ENCODE data around the gene JAKMIP1. TPM values are rescaled to one million over a fixed set of nuclear protein-coding genes. Genes with fewer than 3 reads are reported as not detected.
A peak's percentile ranks its signal among the peaks of the same experiment; 100 is the strongest.

JAKMIP1 gene
- total RNA-seq, 1 donor from 2014 or later: 4.1 TPM

DNA sequence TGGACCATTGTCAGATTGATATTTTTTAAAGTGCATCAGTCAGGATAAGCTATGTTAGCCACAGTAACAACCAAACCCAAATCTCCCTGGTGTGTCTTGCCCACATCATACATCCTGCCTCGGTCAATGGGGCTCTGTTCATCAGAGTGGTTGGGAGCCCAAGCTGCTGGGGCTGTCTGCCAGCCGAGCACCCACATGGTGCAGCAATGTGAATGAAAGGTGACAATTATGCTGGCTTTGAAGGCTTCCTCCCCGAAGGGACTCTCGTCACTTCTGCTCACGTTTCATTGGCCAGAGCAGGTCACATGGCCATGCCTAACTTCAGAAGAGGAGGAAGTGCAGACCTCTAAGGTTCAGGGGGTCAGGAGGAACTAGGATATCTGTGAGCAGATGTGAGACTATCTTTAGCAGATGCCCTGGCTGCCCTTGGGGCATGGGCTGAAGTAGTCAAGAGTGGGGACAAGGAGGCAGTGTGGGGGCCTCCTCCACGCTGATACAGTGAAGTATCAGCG lies 1.3 kb upstream of the JAKMIP1 start:
- no peak for DNase-seq (ENCODE audit: low spot score)

DNA sequence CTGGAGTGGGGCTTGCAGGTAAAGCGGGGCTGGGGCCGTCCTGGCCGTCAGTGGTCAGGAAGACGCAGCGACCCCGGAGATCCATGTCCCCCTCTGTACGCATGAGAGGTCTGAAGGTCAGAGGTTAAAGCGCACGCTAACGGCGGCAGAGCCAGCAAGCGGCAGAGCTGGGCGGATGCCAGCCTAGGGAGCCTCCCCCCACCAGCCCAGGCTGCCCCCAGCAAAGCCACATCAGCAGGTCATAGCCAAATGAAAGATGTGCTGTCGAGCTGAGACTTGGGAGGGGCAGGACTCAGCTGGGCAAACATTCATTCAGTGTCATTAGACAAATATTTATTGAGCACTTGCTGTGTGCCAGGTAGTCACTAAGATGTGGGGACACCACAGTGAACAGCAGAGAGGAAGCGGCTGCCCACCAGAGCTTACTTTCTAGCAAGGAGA lies 593 bp upstream of the JAKMIP1 start:
- no peak for DNase-seq (ENCODE audit: low spot score)

DNA sequence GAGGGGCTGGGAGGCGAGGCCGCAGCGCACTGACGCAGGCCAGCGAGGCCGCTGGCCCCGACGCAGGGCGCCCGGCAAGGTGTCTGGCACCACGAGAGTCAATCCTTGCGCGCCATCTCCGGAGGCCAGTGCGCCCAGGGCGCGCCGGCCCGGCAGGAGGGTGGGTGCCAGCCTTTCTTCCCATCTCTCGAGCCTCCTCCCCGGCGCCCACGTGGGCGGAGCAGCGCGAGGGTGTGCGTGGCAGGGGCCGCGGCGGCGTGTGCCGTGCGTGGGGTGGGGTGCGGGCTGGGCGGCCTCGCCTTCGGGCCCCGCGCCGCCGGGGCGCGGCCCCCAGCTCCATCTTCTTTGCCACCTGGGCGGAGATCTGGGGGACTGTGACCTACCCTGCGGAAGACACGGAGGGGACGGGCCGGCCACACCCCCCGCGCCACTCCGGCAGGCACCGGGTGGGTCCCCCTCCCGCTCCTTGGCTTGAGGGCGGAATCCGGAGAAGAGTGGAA lies 877 bp downstream of the JAKMIP1 start:
- no peak for DNase-seq (ENCODE audit: low spot score)

DNA sequence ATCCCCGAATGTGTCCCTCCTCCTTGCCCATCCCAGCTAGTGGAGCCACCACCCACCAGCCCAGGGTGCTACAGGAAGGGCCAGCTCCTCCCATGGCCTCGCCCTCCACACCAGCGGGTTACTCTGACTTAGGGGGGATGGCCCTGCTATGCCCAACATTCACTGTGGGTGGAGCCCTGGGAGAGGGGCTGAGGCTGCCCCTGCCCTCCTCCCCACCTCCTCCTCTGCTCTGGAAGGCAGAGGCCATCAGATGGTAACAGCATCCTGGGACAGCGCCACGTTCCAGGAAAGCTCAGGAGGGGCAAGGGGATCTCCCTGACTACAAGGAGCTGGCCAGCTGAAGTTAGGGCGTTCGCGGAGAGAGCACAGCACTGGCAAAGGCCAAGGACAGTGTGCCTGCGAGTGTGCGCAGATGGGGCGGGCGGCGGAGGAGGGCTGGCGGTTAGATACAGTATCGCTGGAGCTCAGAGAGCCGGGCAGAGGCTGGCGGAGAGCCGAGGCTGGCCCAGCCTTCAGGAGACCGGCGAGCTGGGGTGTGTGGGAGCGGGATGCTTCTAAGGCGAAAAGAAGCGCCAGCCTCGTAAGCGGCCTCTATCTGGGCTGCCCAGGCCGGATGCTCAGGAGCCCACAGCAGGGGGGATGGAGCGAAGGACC lies 1.5 kb downstream of the JAKMIP1 start:
- DNase-seq (ENCODE audit: low spot score): no peak

DNA sequence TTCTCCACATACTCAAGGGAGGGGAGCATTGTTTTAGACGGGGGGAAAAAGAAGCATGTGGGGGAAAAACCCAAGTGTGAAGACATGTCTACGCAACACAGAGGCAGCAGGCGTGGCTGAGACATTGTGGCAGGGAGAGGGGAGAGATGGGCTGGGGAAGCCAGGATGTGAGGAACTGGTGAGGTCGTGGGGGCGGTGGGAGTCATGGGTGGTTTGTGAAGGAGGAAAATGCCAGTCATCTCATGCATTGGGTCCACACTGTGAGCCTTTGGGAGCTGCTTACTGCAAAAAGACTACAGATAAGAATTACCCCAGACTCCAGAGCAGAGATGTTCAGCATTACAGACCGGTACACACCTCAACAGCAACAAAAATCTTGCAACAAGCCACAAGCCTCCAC lies 2.1 kb downstream of the JAKMIP1 start:
- DNase-seq (ENCODE audit: low spot score): no peak

DNA sequence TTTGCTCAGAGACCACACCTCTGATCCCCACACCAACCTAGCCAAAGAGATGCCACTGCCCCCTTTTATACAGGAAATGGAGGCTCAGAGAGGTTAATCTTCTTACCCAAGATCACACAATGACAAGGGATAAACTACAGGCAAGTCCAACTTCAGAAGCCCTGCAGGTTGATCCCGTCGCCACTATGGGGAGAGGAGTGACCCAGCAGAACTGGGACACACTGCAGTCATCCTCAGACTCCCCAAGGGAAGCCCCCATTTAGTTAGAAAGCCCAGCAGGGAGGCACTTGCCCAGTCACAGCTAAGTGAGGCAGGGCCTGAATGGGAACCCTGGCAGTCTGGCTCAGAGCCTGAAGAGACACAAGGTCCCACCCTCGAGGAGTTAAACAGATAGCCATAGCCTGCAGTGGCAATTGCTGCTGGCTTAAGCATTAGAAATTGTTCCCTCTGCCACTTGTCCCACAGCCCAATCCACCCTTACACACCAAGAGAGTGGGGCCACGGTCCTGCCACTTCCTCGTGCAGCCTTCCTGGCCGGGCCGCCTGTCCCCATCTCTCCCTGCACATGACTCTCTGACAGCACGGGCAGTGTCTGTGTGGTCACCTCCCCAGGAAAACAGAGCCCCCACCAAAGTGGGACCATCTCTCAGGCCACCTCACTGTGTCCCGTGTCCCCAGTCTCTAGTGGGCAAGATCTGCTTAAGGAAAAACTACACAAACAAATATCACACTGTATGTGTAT lies 2.7 kb downstream of the JAKMIP1 start:
- DNase-seq (ENCODE audit: low spot score): no peak

DNA sequence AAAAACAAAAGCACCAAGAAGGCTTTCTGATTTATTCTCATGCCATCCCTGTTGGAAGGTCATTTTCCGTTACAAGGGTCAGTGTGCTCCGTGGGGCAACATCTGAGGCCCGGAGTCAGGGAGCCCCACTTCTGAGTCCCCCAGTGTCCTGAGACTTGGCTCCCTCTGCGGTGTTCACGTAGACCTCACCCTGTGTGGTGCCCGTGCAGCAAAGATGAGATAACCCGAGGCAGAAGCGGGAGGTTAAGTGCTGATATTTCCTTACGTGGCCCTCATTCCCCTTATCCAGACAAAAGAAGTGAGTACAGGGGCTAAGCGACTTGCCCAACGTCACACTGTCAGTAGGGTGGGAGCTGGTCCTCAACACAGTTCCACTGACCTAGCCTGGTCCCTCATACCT lies 3.5 kb downstream of the JAKMIP1 start:
- DNase-seq (ENCODE audit: low spot score): no peak

DNA sequence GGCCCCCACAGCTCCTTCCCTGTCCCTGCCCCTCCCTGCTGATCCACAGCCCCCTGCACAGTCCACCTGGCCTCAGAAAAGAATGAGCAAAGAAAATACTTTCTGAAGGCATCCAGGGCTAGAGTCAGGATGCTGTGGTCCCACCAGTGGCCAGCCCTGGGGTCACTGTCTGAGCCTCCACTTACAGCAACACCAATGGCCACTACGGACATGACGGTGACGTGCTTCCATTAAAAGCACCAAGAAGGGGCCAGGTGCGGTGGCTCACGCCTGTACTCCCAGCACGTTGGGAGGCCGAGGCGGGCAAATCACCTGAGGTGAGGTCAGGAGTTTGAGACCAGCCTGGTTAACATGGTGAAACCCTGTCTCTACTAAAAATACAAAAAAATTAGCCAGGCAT lies 4.0 kb downstream of the JAKMIP1 start:
- DNase-seq (ENCODE audit: low spot score): no peak

DNA sequence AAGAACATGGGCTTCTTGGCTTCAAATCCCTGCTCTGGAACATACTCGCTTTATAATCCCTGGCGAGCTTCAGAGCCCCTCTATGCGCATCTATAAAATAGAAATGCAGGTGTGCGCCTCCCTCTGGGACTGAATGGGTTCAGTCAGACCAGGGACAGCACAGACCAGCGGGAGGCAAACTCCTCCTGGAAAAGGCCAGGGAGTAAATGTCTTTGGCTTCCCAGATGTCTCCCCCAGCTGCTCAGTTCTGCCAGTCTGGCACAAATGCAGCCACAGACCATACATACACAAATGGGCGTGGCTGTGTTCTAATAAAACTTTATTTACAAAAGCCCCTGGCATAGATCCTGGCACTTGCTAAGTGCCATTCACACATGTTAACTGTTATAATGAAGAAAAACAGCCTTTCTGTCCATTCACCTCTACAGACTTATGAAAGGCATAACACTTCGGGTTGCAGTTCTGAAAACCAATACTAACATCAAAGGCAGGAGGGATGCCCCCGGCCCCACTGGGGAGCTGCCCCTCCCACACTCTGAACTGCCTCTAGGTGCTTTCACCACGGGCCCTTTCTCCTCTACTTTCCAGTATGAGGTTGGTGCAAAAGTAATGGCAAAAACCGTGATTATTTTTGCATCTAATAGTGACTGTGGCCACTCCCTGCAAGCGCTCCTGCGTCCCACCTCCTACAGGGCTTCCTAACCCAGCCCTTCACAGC lies 4.6 kb downstream of the JAKMIP1 start:
- no peak for DNase-seq (ENCODE audit: low spot score)

DNA sequence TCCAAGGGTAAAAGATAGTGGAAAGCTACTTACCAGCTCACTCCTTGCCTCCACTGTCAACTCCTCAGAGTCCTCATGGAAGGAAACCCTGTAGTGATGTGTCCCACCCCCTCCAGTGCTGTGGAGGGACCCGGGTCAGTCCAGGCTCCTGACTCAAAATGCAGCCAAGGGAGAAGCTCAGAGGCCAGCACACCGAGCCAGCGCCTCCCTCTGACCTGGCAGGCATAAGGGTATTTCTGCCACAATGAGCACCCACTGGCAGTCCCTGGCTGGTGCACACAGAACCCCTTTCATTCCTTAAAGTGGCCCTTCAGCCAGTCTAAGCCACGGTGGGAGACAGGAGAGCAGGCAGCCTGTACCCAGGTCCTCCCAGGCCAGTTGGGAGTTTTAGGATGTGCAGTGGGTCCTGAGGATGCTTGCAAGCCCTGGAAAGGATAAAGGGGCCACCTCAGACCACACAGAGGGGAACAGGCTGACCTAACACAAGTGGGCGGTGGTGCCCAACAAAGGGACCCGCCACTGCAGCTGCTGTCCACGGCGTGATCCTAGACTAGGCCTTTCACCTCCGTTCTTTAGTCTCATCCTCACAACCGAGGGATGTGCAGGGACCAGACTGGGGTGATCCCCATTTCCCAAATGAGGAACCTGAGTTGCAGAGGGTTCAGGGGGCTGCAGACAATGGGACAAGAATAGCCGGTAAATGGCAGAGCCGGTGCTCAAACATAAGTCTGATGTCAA lies 5.7 kb downstream of the JAKMIP1 start:
- no peak for DNase-seq (ENCODE audit: low spot score)

DNA sequence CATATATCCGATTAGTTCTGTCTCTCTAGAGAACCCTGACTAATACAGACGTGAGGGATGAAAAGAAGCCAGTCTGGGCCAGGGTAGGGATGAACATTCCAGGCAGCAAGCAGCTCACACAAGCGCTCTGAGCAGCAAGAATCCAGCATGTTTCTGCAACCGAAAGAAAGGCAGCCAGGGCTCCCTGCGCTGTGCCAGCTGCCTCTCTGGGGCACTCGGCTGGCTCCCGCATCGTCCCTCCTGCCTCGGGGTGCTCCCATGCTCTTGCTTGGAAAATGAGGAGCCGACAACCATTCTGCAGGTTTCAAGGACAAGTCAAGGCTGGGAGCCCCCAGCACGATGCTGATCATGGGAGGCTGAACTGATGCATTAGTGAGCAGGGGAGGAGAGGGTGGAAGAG lies 7.0 kb downstream of the JAKMIP1 start:
- DNase-seq (ENCODE audit: low spot score): no peak

DNA sequence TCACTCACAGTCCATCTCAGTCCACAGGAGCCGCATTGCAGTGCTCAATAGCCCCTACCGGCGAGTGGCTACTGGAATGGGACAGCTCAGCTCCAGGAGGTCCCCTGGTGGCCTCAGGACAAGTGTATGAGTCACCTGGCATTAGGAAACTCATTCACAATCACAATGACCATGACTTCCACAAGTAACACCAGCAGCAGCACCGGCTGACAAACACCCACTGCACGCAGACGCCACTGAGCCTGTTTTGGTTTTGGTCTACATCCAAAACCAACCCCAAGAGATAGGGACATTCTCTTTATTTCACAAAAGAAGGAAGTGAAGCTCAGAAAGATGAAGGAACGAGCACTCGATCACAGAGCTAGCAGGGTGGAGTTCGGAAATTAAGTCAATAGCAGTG lies 8.1 kb downstream of the JAKMIP1 start:
- DNase-seq (ENCODE audit: low spot score): no peak

DNA sequence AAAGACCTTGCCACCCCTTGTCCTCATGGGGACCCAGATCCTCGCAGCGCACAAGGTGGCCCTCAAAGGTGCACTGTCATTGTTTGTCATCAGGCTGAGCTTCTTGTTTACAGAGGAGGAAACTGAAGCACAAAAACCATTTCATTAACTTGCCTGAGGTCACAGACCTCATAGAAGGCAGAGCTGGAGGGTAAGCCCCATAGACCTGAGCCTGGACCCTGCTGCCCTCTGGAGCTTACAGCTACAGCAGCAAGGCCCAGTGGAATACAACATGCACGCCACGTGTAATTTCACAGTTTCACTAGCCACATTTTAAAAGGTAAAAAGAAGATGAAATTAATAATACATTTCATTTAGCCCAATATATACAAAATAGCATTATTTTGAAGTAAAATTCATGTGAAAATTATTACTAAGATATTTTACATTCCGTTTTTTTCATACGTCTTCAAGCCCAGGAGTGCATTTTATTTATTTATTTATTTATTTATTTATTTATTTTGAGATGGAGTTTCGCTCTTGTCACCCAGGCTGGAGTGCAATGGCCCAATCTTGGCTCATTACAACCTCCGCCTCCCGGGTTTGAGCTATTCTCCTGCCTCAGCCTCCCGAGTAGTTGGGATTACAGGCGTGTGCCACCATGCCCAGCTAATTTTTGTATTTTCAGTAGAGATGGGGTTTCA lies 8.8 kb downstream of the JAKMIP1 start:
- no peak for DNase-seq (ENCODE audit: low spot score)

DNA sequence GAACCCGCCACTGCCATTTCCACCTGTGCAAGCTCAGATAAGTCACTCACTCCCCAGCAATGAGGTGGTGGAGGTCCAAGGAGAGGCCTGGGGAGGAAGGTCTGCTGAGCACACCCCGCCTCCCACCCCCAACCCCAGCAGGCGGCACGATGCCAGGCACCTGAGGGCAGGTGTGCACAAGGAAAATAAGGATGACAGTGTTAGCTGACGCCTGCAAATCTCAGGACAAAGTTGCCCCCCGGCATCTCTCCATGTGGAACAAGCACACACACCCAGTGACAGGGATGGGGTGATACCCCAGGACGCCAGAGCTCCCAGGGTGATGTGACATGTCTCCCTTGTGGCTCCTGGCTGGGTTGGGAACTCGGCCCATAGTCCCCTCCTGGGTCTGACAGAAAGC lies 9.9 kb downstream of the JAKMIP1 start:
- DNase-seq (ENCODE audit: low spot score): no peak

DNA sequence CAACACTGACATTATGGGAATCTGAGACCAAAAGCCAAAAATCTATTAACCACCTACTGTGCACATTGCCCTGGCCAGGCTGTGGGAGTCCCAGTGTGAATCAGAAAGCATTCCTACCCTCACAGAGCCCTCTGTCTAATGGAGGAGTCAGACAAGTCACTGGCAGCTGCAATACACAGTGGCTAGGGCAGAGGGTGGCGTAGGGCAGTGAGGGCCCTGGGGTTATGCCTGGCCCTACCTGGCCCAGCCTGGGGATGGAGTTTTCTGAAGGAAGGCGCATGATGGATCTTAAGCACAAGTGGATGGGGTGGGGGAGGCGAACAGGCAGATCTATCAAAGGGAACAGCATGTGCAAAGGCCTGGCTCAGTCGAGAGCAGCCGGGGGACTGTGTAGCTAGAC lies 10.8 kb downstream of the JAKMIP1 start:
- no peak for DNase-seq (ENCODE audit: low spot score)

DNA sequence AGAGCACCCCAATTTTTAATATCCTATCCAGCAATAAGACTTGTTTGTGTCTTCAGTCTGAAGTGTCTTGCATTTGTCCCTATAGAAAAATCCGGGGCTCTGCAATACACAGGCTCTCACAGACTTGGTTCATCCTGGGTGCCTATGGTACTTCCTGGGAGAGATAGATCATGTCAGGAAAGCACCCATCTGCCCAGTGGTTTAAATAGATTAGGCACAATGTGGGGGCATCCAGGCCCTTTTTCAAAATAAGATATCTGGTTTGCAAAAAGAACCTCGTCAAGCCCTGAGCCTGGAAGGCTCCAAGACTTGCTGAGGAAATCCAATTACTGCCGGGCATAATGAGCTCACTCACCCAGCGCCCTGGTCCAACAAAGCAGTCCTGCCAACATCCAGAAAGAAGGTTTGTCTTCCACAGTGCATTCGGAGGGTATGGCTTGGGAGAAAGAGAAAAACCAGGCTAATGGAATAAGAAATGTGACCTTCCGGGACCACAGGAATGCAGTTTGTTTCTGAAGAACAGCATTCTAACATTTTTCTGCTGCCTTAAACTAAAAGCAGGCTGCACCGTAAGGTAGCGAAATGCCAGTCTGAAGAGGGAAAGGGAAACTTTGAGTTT lies 11.6 kb downstream of the JAKMIP1 start:
- peak; percentile 24 for DNase-seq (ENCODE audit: low spot score)

DNA sequence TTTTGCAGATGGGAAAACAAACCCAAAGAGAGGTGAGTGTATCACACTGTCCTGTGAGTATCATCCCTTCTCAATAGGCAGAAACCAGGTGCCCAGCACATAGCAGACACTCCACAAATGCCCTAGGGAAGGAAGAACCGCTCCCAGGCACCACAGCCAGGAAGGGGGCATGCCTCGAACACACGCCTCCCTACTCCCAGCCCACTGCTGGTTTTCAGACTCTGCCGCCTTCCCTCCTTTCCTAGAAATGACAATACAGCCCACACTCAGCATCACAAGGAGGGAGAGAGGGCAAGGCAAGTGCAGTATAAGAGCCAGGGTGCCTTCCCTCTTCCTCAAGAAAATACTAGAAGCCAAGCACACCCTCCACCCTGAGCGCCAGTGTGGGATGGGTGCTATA lies 16.2 kb downstream of the JAKMIP1 start:
- no peak for DNase-seq (ENCODE audit: low spot score)

DNA sequence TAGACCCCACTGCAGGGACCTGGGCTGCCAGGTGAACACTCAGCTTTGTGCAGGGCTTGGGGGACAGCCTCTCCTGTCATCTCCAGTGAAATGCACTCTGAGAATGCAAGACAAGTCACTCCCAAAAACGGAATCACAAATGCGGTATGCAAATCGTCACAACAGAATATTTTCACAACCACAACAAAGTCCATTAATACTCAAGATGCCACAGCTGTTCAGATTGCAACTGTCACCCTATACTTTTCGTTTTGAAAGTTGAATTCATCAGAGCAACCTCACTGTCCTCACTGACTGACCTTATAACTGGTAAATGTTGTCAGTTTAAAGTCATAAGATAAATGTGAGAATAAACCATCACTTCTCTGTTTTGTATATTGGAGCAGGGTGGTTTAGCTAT lies 16.6 kb downstream of the JAKMIP1 start:
- DNase-seq (ENCODE audit: low spot score): no peak

DNA sequence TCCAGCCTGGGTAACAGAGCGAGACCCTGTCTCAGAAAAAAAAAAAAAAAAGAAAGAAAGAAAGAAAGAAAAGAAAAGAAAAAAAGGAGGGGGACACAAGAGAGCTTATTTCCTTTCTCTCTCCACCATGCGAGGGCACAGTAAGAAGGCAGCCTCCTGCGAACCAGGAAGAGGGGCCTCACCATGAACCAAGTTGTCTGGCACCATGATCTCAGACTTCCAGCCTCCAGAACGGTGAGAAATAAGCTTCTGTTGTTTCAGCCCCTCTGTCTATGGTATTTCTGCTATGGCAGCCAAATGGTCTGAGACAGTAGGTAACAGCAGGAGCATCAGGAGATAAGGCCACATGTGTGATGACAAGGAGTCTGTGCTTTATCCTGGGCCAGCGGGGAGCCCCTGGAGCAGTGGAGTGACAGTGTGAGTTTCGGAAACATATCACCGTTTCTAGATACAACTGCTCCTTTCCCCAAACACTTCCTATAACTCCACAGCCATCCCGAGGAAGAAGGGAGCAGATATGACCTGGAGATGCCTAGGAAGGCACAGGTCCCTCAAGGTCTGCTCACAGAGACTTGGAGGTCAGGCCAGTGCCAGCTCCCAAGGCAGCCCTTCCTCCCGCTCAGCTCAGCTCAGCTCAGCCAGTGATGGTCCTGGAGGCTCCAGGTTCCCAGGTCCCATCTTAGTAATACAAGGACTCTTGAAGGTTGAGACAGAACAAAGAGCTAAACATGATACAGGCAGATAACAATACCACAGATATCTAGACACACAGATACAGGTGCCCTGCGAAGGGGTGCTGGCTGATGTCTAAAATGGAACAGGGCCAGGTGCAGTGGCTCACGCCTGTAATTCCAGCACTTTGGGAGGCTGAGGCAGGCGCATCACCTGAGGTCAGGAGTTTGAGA lies 17.7 kb downstream of the JAKMIP1 start:
- no peak for DNase-seq (ENCODE audit: low spot score)

Data from umbilical cord (tissue), 2 donors.